ENCODE results near the gene PLK3.
"Not testable (repeated sequence)": the region's sequence is repeated elsewhere in the genome, so short reads cannot be mapped to it uniquely, and the experiment has no call there.

The PLK3 gene

GRCh38 chr1:44788120-44788860, 11.9 kb upstream of the PLK3 start, which contains the start of gene BEST4:
BEST4 (minus strand) TSS chr1:44788170; CDS start chr1:44787705, 465 bp downstream.
- DNase-seq = no peak

GRCh38 chr1:44790968-44791801, 9.0 kb upstream of the PLK3 start:
- no peak for DNase-seq

DNA sequence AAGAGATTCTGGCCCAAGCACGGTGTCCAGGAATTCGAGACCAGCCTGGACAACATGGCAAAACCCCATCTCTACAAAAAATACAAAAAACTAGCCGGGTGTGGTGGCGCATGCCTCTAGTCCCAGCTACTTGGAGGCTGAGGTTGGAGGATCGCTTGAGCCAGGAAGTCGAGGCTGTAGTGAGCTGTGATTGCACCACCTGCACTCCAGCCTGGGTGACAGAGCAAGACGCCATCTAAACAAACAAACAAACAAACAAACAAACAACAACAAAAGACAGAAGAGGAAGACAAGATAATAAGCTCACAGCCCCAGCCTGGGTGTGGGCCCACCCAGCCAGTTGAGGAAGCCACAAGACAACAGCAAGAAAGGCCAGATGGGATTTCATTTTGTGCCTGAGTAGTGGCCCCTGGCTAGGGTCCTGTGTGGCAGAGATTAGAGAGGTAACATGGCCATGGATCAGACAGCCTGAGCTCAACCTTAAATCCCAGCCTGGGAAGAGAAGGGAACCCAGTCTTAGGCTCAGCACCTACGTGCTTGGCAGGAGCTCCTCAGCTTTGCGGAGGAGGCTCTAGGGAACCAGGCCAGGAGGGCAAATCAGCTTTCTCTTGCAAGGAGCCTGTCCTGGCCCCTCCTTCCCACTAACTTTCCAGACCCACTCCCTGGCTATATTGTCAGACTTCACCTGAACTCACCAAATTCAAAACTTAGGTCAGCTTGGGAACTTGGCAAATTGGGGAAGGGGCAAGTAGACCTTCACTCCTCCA, 7.3 kb upstream of the PLK3 start:
- DNase-seq = no peak

DNA sequence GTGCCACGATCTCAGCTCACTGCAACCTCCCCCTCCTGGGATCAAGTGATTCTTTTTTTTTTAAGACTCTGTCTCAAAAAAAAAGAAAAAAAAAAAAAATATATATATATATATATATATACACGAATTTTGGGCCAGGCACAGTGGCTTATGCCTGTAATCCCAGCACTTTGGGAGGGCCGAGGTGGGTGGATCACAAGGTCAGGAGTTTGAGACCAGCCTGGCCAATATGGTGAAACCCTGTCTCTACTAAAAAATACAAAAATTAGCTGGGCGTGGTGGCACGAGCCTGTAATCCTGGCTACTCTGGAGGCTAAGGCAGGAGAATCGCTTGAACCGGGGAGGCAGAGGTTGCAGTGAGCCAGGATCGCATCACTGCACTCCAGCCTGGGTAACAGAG, 2.3 kb upstream of the PLK3 start:
- DNase-seq = not testable (repeated sequence)

DNA sequence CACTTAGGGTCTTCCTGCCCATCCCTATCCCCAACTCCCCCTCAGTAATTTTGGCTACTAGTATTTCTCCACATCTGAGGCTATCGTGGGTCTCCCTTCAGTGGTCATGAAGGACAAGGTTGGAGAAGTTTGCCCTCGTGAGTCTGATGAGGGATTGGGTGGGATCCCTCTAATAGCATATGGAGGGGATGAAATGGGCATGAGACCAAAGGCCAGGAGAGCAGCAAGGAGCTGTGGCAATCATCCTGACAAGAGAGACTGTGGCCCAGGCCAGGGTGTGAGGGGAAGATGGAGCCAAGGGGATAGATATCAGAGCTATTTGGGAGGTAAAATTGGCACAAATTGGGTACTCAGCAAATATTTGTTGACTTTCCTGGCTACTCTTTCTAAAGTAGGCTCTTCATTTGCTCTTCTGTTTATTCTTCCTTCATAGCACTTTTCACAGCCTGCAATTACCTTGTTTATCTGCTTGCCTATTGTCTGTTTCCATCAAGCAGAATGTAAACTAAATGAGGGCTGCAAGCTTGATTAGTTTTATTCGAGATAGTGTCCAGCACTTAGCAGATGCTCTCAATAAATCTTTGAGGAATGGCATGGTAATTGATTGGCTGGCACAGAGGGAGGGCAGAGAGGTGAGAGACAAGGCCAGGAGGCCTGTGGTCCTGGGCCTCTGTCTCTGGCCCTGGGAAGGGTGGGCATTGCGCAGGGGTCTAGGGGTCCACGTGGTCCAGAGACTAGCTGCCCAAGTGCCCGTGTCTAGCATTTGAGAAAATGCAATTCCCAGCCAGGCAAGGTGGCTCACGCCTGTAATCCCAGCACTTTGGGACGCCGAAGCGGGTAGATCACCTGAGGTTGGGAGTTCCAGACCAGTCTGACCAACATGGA, 1.5 kb upstream of the PLK3 start:
- DNase-seq = peak; percentile 13

GRCh38 chr1:44801491-44802305, 1.5 kb downstream of the PLK3 start:
- no peak for DNase-seq

DNA sequence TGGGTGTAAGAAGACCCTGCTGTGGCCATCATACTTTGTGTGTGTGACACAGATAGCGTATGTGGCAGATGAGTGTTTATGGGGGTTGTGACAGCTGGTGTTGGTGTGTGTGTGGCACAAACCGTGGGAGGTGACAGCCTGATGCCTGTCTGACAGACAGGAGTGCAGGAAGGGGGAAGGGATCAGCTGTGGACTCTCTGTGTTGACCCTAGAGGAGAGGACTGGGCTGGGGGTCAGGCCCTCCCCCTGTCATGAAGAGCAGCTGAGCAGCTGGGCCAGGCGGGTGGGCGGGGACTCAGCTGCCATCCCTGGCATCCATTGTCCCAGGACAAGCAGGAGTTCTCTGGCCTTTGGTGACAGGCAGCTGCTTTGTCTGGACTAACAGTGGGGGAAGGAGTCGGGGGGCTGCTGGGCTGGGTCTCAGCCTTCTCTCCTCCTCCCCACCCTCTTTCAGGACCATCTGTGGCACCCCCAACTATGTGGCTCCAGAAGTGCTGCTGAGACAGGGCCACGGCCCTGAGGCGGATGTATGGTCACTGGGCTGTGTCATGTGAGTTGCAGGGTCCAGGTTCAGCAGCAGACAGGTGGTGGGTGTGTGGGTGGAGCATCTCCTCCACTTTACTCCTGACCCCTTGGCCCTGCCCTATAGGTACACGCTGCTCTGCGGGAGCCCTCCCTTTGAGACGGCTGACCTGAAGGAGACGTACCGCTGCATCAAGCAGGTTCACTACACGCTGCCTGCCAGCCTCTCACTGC, 2.3 kb downstream of the PLK3 start:
- DNase-seq = no peak

GRCh38 chr1:44803062-44803311, 2.8 kb downstream of the PLK3 start:
- DNase-seq = no peak

DNA sequence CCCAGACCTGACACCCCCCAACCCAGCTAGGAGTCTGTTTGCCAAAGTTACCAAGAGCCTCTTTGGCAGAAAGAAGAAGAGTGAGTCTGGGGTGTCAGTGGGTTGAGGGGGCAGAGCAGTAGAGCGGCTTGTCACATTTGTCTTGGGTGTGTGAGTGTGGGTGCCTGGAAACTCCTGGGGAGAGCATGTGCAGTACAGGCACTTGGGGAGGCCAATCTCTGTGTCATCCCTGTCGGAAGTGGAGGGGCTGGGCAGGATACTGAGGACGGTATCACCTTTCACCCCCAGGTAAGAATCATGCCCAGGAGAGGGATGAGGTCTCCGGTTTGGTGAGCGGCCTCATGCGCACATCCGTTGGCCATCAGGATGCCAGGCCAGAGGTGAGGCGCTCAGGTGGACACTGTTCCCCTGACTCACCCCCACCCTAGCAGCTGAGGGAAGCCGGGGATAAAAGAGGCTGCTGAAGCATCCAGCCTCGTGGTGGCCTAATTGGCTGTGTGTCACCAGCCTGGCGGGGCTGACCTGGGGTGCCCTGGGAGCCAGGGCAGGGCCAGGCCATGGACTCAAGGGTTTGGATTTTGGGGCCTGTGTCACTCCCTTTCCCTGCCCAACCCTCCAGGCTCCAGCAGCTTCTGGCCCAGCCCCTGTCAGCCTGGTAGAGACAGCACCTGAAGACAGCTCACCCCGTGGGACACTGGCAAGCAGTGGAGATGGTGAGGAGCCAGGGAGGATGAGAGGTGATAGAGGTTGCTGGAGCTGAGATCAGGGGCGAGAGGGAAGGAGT, 3.3 kb downstream of the PLK3 start:
- no peak for DNase-seq

DNA sequence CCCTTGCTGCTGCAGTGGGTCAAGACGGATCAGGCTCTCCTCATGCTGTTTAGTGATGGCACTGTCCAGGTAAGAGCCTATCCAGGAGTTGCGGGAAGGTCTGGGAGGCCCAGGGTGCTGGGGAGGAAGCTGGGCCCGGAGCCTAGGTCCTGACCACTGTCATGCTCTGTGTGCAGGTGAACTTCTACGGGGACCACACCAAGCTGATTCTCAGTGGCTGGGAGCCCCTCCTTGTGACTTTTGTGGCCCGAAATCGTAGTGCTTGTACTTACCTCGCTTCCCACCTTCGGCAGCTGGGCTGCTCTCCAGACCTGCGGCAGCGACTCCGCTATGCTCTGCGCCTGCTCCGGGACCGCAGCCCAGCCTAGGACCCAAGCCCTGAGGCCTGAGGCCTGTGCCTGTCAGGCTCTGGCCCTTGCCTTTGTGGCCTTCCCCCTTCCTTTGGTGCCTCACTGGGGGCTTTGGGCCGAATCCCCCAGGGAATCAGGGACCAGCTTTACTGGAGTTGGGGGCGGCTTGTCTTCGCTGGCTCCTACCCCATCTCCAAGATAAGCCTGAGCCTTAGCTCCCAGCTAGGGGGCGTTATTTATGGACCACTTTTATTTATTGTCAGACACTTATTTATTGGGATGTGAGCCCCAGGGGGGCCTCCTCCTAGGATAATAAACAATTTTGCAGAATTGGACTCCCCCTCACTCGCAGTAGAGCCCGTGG, 5.3 kb downstream of the PLK3 start:
- DNase-seq = no peak

DNA sequence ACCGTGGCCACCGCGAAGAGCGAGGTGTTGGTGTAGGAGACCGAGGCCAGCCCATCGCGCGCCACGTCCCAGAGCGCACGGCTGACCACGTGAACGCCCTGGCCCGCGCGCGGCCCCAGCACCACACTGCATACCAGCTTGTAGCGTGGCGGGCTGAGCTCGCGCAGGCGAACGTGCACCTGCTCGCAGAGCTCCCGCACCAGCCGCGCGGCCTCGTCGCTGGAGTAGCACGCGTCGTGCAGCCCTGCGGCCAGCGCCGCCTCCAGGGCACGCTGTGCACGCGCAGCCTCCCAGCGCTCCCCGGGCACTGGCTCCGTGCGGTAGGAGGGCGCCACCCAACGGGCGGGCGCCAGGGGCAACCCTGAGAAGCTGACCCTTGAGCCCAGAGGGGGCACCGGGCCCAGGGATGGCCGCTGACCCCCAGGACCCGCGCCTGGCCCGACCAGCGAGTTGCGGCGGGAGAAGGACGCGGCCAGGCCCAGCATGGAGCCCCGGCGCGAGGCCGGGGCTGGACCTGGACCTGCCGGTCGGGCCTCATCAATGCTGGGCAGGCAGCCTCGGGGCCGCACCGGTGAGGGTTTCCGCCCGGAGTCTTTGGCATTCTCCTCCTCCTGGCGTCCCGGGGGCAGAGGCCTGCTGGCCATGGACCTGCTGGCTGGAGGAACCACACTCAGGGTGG, 6.0 kb downstream of the PLK3 start:
- DNase-seq = no peak

DNA sequence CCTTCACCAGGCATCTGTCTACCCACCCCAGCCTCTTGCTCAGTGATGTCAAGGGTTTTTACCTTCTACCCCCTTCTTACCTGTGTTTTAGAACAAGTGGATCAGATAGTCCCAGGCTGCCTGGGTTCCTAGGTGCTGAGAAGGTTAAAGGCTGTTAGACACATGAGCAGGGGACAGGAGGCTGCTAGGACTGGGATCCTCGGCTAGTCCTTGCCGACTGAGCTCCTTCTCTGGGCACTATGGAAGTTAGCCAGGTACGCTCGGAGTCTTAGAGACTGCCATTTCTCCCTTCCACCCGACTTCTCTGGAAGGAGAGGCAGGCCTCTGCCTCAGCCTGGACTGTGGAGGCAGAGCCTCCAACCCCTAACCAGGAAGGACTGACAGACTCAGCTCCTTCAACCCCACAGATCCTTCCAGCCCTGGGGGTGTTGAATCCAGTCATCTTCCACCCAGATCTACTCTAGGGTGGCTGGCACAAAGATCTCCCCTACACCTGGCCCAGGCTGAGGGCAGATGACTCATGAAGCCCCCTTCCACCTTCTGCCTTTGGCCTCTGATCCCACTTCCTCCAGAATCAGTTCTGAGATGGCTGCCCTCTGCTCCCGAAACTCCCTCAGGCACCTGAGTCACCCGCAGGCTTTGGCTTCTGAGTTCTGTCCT, 6.7 kb downstream of the PLK3 start, which contains the start of gene DYNLT4:
Gene DYNLT4 (minus strand): TSS at position 648 of the 660 bp plus-strand sequence. CDS start 683 bp downstream, outside the sequence.
- DNase-seq = no peak

GRCh38 chr1:44807364-44808062, 7.3 kb downstream of the PLK3 start:
- DNase-seq = no peak

- DNase-seq = no peak
These were observed 8.1 kb downstream of the PLK3 start, which contains the start of gene BTBD19 for GRCh38 chr1:44808063-44808937. BTBD19 (plus strand) TSS chr1:44808523; CDS start chr1:44808821, 298 bp downstream.

DNA sequence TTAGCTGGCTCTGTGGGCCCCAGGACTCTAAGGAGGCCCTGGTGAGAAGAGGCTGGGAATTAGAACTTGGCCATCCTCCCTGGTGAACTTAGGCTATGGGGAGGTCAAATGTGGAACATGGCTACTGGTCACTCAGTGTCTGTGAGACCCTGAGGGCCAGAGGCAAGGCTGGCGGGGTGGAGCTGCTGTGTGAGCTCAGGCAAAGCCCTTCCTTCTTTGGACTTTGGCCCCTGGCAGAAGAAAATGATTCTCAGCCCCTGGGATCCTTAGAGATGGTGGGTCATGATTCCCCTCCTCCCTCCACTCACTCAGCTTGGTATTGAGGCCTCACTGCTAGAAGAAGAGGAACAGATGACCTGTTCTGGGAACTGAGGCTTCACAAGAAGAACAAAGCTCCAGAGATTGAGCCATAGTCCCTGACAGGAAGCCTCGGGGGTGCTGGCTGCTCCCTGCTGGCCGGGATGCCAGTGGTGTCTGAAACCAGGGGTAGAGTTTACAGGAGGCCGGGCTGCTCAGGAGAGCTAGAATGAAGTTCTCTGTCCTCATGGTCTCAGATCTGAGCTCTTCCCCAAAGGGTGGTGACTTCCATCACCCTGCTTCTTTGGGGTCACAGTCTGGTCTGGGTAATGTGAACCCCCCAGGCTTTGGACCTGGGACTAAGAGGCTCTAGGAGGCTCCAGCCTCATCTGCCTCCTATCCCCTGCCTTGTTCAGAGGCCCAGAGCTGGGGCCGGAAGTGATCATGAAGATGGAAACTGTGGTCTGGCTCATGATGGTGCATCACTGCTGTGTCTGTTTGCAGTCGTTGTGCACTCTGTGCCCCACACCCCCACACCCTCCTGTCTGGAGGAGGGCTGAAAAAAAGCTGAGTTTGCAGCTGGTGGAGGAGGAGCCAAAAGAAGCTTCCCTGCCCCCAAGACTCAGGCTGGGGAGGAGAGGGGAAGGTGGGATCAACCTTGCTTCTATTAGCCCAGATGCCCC, 9.1 kb downstream of the PLK3 start:
- DNase-seq = no peak
